T-cell (primary cell): ENCODE data around the gene CFAP53. TPM values are rescaled to one million over a fixed set of nuclear protein-coding genes. Genes with fewer than 3 reads are reported as not detected.
A peak's percentile ranks its signal among the peaks of the same experiment; 100 is the strongest.
"Not testable (repeated sequence)": the region's sequence is repeated elsewhere in the genome, so short reads cannot be mapped to it uniquely, and the experiment has no call there.

Experiments
- ATAC-seq, 4 experiments: fragments of 200-7000 bp in 3 of 4; fragments of 150-1000 bp in 1 of 4; cut with Tn5 transposase; replicated peaks in 1 of 4; 1 replicate in 3 of 4; 2 replicates in 1 of 4; pipeline ENCODE4 v1.10.0; 2021; ENCODE audit warnings: moderate library complexity in 3 of 4, mild to moderate bottlenecking in 2 of 4, moderate number of reproducible peaks in 1 of 4
- CTCF ChIA-PET, 2 donors: fragments of 300-600 bp; sonication (Branson Sonifier 250); formaldehyde crosslinking; loops; one replicate each; lab custom pipeline; 2022; ENCODE audit warnings: antibody characterized with exemption in 2 of 2; lab: Charles Lee
- POLR2A ChIA-PET, 2 donors: fragments of 300-600 bp; sonication (Branson Sonifier 250); formaldehyde crosslinking; loops; one replicate each; lab custom pipeline; 2022; ENCODE audit warnings: antibody characterized with exemption in 2 of 2; lab: Charles Lee
- DNase-seq, 35 experiments: peaks; one replicate each; pipeline versions ENCODE4 v3.0.0 to v3.0.0-alpha.2; 2013 to 2023
- H3K27ac ChIP-seq: one replicate; pipeline ENCODE4 v1.5.1; 2013; ENCODE audit warnings: low read length
- H3K27me3 ChIP-seq, 2 experiments: replicated peaks in 1 of 2; 1 replicate in 1 of 2; 2 replicates in 1 of 2; pipeline versions ENCODE4 v1.6.1 to v1.7.0; 2013; ENCODE audit warnings: low read length in 1 of 2, mixed read lengths in 1 of 2; ENCODE audit not compliant: control insufficient read depth in 2 of 2, insufficient read depth in 2 of 2; ENCODE audit errors: extremely low read depth in 1 of 2
- H3K36me3 ChIP-seq, 2 donors: 1 replicate in 1 of 2; 2 replicates in 1 of 2; pipeline versions ENCODE4 v1.6.1 to v1.7.0; 2013; ENCODE audit warnings: low read length in 1 of 2; ENCODE audit not compliant: control insufficient read depth in 2 of 2, insufficient read depth in 1 of 2; ENCODE audit errors: extremely low read depth in 1 of 2
- H3K4me1 ChIP-seq, 2 experiments: 1 replicate in 1 of 2; 2 replicates in 1 of 2; pipeline versions ENCODE4 v1.6.1 to v1.7.0; 2013; ENCODE audit warnings: low read length in 2 of 2, mixed read lengths in 1 of 2; ENCODE audit not compliant: insufficient read depth in 2 of 2, control insufficient read depth in 1 of 2; ENCODE audit errors: extremely low read depth in 1 of 2
- H3K4me3 ChIP-seq, 2 donors: 1 replicate in 1 of 2; 2 replicates in 1 of 2; pipeline versions ENCODE4 v1.5.1 to v1.7.0; 2013; ENCODE audit warnings: mild to moderate bottlenecking in 2 of 2, low read length in 1 of 2, moderate library complexity in 1 of 2; ENCODE audit not compliant: control insufficient read depth in 1 of 2; ENCODE audit errors: extremely low read depth in 1 of 2
- H3K9me3 ChIP-seq: 2 replicates; pipeline ENCODE4 v1.7.0; 2013
- H3K27ac Mint-ChIP-seq, 2 donors: one replicate each; pipeline ENCODE4 v1.8.0; 2020 to 2021; ENCODE audit warnings: mild to moderate bottlenecking in 2 of 2, mixed read lengths in 2 of 2
- H3K27me3 Mint-ChIP-seq, 2 donors: one replicate each; pipeline ENCODE4 v1.8.0; 2021 to 2022; ENCODE audit warnings: mixed read lengths in 2 of 2
- H3K36me3 Mint-ChIP-seq: one replicate; pipeline ENCODE4 v1.8.0; 2021; ENCODE audit warnings: mixed read lengths
- H3K4me1 Mint-ChIP-seq, 3 donors: one replicate each; pipeline ENCODE4 v1.8.0; 2020 to 2022; ENCODE audit warnings: mixed read lengths in 3 of 3, mild to moderate bottlenecking in 1 of 3
- H3K4me3 Mint-ChIP-seq, 3 donors: one replicate each; pipeline ENCODE4 v1.8.0; 2020 to 2022; ENCODE audit warnings: mild to moderate bottlenecking in 3 of 3, mixed read lengths in 3 of 3, moderate library complexity in 3 of 3
- H3K9me3 Mint-ChIP-seq, 3 donors: one replicate each; pipeline ENCODE4 v1.8.0; 2020 to 2022; ENCODE audit warnings: mixed read lengths in 3 of 3
- WGBS: methylation state at CpG from one replicate; pipeline ENCODE4 v1.1.5; 2013; ENCODE audit warnings: missing lambda C conversion rate; ENCODE audit not compliant: insufficient coverage; 5-methylcytosine and 5-hydroxymethylcytosine counted together
- total RNA-seq, 35 experiments: library from RNA in 6 of 35; stranded (reverse) in 6 of 35; fragments of 120-200 nt in 1 of 35; gene quantifications; one replicate each; pipeline versions ENCODE4 v1.2.1 to v1.2.4 and lab custom pipeline; 2013 to 2026

CFAP53 gene
- total RNA-seq, 5 donors from 2014 or later (not counting 1 experiment from before 2014, with no cell fraction given) = 0.56 to 1.2 (median 0.95) TPM; not detected in 1

- Histone ChIP-seq H3K36me3 (no peaks in the 10 kb centered on the region), H3K9me3 (no peaks in the 10 kb centered on the region), H3K4me3 (no peak overlapping the region), H3K27ac (no peak overlapping the region), H3K27me3 (no peaks in the 10 kb centered on the region), H3K4me1 (no peaks in the 10 kb centered on the region)
- peaks cover 0 to 9% of the 10 kb centered on the region in 2 donors for H3K27me3 Mint-ChIP-seq
- peaks cover 10% of the 10 kb centered on the region for H3K36me3 Mint-ChIP-seq
- peaks cover 0 to 6% (median 0%) of the 10 kb centered on the region in 3 donors for H3K4me1 Mint-ChIP-seq
- ATAC-seq = peak in 1 of 4 experiments; percentile 40
- peaks cover 7 to 24% (median 13%) of the 10 kb centered on the region in 3 donors for H3K9me3 Mint-ChIP-seq
- WGBS = 100% methylated on average over 1 of the region's 3 CpGs
- H3K27ac Mint-ChIP-seq = no peak overlapping the region
- no peak overlapping the region for H3K4me3 Mint-ChIP-seq
- DNase-seq = no peak
- ChIA-PET CTCF (no interaction called here), POLR2A (no interaction called here)
Measured at GRCh38 chr18:50240080-50240563, 26.2 kb downstream of the CFAP53 start.

- Mint-ChIP-seq H3K36me3 (no peaks in the 10 kb centered on the region), H3K27me3 (peaks cover 10 to 21% of the 10 kb centered on the region in 2 donors), H3K4me3 (no peak overlapping the region), H3K4me1 (no peaks in the 10 kb centered on the region), H3K27ac (no peak overlapping the region), H3K9me3 (no peaks in the 10 kb centered on the region)
- Histone ChIP-seq H3K9me3 (no peaks in the 10 kb centered on the region), H3K36me3 (no peaks in the 10 kb centered on the region), H3K4me1 (no peaks in the 10 kb centered on the region), H3K27ac (no peak overlapping the region), H3K4me3 (no peak overlapping the region), H3K27me3 (peaks cover 0 to 7% of the 10 kb centered on the region in 2 experiments)
- 57% methylated on average over 2 of the region's 2 CpGs for WGBS
- ChIA-PET CTCF (no interaction called here), POLR2A (no interaction called here)
- no peak for DNase-seq
- no peak for ATAC-seq
Measured at GRCh38 chr18:50232419-50232818, 33.9 kb downstream of the CFAP53 start.

DNA sequence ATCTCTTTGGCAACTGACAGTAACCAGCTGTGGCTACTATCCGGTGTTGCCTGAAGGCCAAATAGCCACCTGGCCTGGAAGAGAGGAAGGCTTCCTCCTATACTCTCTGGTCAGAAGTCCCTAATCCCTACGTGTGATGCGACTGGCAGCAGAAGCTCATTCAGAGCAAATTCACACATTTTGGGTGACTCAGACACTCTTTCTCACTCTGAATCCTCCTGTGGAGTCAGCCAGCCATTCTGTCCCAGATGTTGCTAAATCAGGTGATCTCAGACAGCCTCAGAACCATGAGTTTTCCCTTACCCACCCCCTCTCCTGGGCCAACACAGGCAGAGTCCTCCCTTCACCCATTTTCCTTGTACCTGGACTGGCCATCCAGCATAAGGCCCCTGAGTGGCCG, 34.7 kb downstream of the CFAP53 start:
- DNase-seq (no peak), ATAC-seq (no peak)
- H3K4me1 Mint-ChIP-seq = no peaks in the 10 kb centered on the region
- H3K27ac ChIP-seq = no peak overlapping the region
- H3K9me3 ChIP-seq = no peaks in the 10 kb centered on the region
- no peaks in the 10 kb centered on the region for H3K4me1 ChIP-seq
- no peaks in the 10 kb centered on the region for H3K9me3 Mint-ChIP-seq
- H3K27me3 Mint-ChIP-seq = peaks cover 10 to 21% of the 10 kb centered on the region in 2 donors
- H3K4me3 ChIP-seq = no peak overlapping the region
- peaks cover 0 to 7% of the 10 kb centered on the region in 2 experiments for H3K27me3 ChIP-seq
- ChIA-PET CTCF (no interaction called here), POLR2A (no interaction called here)
- no peaks in the 10 kb centered on the region for H3K36me3 ChIP-seq
- H3K4me3 Mint-ChIP-seq = no peak overlapping the region
- 47% methylated on average over 4 of the region's 4 CpGs for WGBS
- H3K36me3 Mint-ChIP-seq = no peaks in the 10 kb centered on the region
- H3K27ac Mint-ChIP-seq = no peak overlapping the region

GRCh38 chr18:50220249-50220648, 46.0 kb downstream of the CFAP53 start:
- H3K27me3 ChIP-seq = peaks cover 0 to 16% of the 10 kb centered on the region in 2 experiments
- H3K27ac Mint-ChIP-seq, H3K4me1 Mint-ChIP-seq, DNase-seq, ATAC-seq, H3K9me3 ChIP-seq, H3K4me1 ChIP-seq, H3K36me3 ChIP-seq, H3K36me3 Mint-ChIP-seq, H3K4me3 Mint-ChIP-seq, H3K4me3 ChIP-seq, CTCF ChIA-PET, POLR2A ChIA-PET, H3K27ac ChIP-seq: not testable (repeated sequence)
- WGBS = 92% methylated on average over 4 of the region's 4 CpGs
- Mint-ChIP-seq H3K27me3 (peaks cover 22 to 35% of the 10 kb centered on the region in 2 donors), H3K9me3 (peaks cover 0 to 19% (median 10%) of the 10 kb centered on the region in 3 donors)

DNA sequence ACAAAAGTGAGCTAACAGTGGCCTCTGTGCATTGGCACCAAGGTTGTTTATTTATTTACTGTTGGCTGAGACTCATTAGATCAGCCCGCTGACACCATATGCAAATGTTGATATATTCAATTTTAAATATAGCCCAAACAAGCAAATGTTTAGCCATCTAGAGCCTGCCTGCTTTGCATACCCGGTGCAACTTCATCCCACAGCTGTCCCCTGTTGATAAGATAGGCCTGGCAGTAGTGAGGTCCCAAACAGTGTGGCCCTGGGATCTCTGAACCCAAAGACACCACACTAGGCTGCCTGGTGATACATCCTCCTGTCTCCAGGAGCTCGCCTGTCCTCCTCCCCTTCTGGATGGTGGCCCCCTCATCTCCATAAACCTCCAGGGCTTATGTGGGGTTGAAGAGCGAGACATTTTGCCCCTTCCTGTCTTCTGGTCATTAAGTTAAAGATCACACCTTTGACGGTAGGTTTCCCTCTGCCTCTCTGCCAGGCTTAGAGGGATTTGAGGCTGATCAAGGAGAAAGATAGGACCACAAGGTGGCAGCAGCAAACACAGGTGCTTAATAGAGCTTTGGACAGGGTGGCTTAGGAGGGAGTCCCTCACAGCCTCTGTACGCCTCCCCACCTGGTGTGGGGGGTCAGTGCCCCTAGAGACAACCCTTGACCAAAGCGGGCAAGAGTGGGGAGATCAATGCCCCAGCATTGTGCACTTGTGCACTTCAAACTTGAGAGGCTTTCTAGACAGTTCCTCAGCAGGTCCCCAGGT, 47.7 kb downstream of the CFAP53 start:
- Histone ChIP-seq H3K9me3 (no peaks in the 10 kb centered on the region), H3K4me1 (no peaks in the 10 kb centered on the region), H3K36me3 (no peaks in the 10 kb centered on the region), H3K27ac (no peak overlapping the region), H3K27me3 (peaks cover 0 to 16% of the 10 kb centered on the region in 2 experiments), H3K4me3 (no peak overlapping the region)
- Mint-ChIP-seq H3K4me1 (no peaks in the 10 kb centered on the region), H3K27ac (no peak overlapping the region), H3K9me3 (peaks cover 0 to 19% (median 10%) of the 10 kb centered on the region in 3 donors), H3K27me3 (peaks cover 27 to 41% of the 10 kb centered on the region in 2 donors), H3K4me3 (no peak overlapping the region), H3K36me3 (peaks cover 4% of the 10 kb centered on the region)
- ATAC-seq = peak in 2 of 4 experiments; percentile 43 to 53
- DNase-seq = peak in 20 of 35 experiments; percentile 3 to 66 (median 20)
- ChIA-PET POLR2A (interaction anchor here (0.6 to 1.1 kb wide), 2 partner anchors 139 to 144 kb away, joined by 3 read pairs; no protein-coding TSS in a partner anchor), CTCF (interaction anchor here (0.6 to 2.9 kb wide), 4 partner anchors 50 to 923 kb away, joined by 3 to 54 read pairs (median 4); no protein-coding TSS in a partner anchor)
- 36% methylated on average over 2 of the region's 7 CpGs for WGBS

DNA sequence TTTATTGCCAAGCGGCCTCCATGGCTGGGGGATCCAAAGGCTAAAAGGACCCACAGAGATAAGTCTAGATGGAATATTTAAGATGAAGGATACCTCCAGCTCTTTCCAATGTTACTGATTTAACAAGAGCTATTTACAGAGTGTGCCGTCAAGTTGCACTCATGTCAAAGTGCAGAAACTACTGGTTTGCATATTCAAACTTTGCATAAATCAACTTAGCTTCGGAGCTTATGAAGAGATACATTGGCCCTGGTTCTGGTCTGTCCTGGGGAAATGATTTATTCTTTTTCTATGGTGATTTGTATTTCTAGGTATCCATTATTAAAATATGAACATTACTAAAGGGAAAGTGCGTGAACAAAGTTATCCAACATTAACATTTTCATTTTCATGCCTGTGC, 57.0 kb downstream of the CFAP53 start:
- Mint-ChIP-seq H3K4me3 (no peak overlapping the region), H3K27ac (no peak overlapping the region), H3K27me3 (peaks cover 63% of the 10 kb centered on the region in 2 donors), H3K9me3 (no peaks in the 10 kb centered on the region), H3K36me3 (no peaks in the 10 kb centered on the region), H3K4me1 (peaks cover 2 to 4% (median 3%) of the 10 kb centered on the region in 3 donors)
- Histone ChIP-seq H3K4me1 (no peaks in the 10 kb centered on the region), H3K36me3 (no peaks in the 10 kb centered on the region), H3K27ac (no peak overlapping the region), H3K4me3 (no peak overlapping the region), H3K27me3 (peaks cover 11 to 33% of the 10 kb centered on the region in 2 experiments), H3K9me3 (no peaks in the 10 kb centered on the region)
- ChIA-PET CTCF (no interaction called here), POLR2A (no interaction called here)
- WGBS = 92% methylated on average over 2 of the region's 4 CpGs
- DNase-seq = no peak
- no peak for ATAC-seq
